Neuron (in vitro differentiated cells): ENCODE measurements around the gene CDKL4.

Source experiments
- H2AFZ ChIP-seq: one replicate; pipeline ENCODE4 v1.6.1; 2013; ENCODE audit warnings: low read depth, mild to moderate bottlenecking, inconsistent platforms, low read length, moderate library complexity
- H3K27me3 ChIP-seq: one replicate; pipeline ENCODE4 v1.6.1; 2013; ENCODE audit warnings: low read length; ENCODE audit not compliant: insufficient read depth
- H3K36me3 ChIP-seq: one replicate; pipeline ENCODE4 v1.6.1; 2013; ENCODE audit warnings: low read length; ENCODE audit not compliant: insufficient read depth
- H3K4me1 ChIP-seq: one replicate; pipeline ENCODE4 v1.6.1; 2013; ENCODE audit warnings: low read length; ENCODE audit not compliant: insufficient read depth
- H3K4me3 ChIP-seq: 2 replicates; pipeline ENCODE4 v1.5.1; 2013; ENCODE audit warnings: mild to moderate bottlenecking, low read length, moderate library complexity
- H3K9me3 ChIP-seq: one replicate; pipeline ENCODE4 v1.6.1; 2013; ENCODE audit warnings: low read length

CDKL4 gene

DNA sequence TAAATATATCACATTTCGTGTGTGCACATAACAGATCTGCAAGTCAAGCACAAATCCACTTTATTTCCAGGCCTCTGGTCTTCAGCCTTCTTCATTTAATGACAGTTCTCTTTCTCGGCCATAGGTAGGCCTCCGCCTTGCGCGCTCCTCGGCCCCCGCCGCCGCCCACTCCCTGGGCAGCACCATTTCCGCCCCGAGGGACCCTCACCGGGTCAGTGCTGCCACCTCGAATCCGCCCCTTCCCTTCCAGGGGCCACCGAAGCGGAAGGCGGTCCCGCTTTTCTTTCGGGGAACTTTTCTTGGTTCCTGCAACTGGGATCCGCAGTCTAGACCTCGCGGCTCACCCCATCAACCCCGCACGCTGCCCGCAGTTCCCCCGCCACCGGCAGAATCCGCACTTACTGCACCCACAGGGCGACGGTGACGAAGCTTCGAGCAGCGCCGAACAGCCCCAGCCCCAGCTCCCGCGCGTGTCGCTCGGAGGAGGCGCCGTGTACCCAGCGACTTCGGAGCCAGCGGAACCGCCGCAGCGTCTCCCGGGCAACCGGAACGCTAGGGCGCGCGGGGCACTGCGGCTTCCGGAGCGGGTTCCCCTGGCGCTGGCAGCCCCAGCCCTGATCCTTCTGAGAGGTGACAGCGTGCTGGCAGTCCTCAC lies at the start of gene CDKL4:
Gene CDKL4 (minus strand): TSS at position 502 of the 655 bp plus-strand sequence.
- Histone ChIP-seq H3K36me3 (no peaks in the 10 kb centered on the region), H3K4me3 (no peak within 1 kb of the TSS)

DNA sequence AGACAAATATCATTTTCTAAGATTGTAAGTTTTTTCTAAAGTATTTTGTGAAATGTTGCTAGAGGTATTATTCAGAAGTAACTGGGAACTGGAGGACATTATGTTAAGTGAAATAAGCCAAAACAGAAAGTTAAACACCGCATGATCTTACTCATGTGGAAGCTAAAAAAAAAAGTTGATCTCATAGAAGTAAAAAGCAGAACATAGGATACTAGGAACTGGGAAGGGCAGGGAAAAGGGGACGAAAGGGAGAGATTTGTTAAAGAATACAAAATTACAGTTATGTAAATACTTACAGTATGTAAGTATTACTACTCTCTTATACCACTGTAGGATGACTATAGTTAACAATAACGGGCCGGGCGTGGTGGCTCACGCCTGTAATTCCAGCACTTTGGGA lies 46.7 kb upstream of the CDKL4 start:
- no peak overlapping the region for H3K4me3 ChIP-seq
- peaks cover 53% of the 10 kb centered on the region for H3K36me3 ChIP-seq
- no peaks in the 10 kb centered on the region for H3K27me3 ChIP-seq
- no peaks in the 10 kb centered on the region for H3K9me3 ChIP-seq
- H3K4me1 ChIP-seq = no peaks in the 10 kb centered on the region
- no peak overlapping the region for H2AFZ ChIP-seq

More for the DNA sequence above, at the start of gene CDKL4:
- no peak within 1 kb of the TSS for H2AFZ ChIP-seq
- peaks cover 9% of the 10 kb centered on the region for H3K4me1 ChIP-seq
- H3K27me3 ChIP-seq = no peaks in the 10 kb centered on the region
- no peaks in the 10 kb centered on the region for H3K9me3 ChIP-seq

DNA sequence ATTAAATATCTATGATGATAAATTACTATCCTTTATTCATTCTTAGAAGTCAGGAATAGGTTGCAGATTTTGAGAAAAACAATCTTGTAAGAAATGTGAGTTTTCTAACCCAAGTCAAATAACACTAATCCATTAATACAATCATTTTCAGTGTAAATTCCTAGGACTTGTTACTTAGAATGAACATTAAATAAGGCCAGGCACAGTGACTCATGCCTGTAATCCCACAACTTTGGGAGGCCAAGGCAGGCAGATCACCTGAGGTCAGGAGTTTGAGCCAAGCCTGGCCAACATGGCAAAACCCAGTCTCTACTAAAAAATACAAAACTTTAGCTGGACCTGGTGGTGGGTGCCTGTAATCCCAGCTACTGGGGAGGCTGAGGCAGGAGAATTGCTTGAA lies 45.8 kb upstream of the CDKL4 start:
- no peaks in the 10 kb centered on the region for H3K4me1 ChIP-seq
- H3K27me3 ChIP-seq = no peaks in the 10 kb centered on the region
- H3K36me3 ChIP-seq = peaks cover 60% of the 10 kb centered on the region
- H3K9me3 ChIP-seq = no peaks in the 10 kb centered on the region
- no peak overlapping the region for H2AFZ ChIP-seq
- no peak overlapping the region for H3K4me3 ChIP-seq

DNA sequence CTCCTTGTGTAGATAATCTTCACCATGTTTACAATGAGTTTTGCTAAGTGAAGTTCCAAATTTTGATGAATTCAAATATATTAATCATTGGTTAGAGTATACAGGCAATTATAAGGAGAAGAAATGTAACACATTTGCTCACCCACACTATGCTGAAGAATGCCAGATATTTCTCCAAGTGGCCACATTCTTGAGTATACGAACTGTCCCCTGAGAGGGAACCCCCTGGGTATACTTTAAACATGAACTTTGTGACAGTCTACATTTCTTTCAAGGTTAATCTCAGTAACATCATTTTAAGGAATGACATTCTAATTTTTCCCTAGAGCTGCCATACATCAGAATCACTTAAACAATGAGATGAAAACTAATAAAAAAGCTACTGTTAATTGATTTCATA lies 39.8 kb upstream of the CDKL4 start:
- peaks cover 49% of the 10 kb centered on the region for H3K36me3 ChIP-seq
- H2AFZ ChIP-seq = no peak overlapping the region
- H3K27me3 ChIP-seq = no peaks in the 10 kb centered on the region
- H3K4me1 ChIP-seq = no peaks in the 10 kb centered on the region
- H3K4me3 ChIP-seq = no peak overlapping the region
- no peaks in the 10 kb centered on the region for H3K9me3 ChIP-seq

DNA sequence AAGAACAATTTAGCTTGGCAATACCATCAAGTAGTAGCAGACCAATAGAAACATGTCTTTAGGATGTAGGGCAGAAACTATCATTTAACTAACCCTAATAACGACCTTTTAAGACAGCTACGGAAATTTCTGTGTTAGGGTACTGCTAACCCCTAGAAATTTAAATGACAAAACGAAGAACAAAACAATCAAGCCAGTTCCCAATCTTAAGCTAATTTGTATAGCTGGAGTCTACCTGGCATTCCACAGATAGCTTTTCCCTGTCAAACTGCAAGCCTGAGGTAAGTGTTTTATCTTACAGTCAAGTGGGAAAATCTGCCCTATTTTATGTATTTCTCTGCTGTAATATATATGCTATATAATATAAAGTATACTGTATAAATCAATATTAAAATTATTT lies 37.6 kb upstream of the CDKL4 start:
- peaks cover 54% of the 10 kb centered on the region for H3K36me3 ChIP-seq
- no peak overlapping the region for H2AFZ ChIP-seq
- no peak overlapping the region for H3K4me3 ChIP-seq
- no peaks in the 10 kb centered on the region for H3K9me3 ChIP-seq
- no peaks in the 10 kb centered on the region for H3K4me1 ChIP-seq
- no peaks in the 10 kb centered on the region for H3K27me3 ChIP-seq

DNA sequence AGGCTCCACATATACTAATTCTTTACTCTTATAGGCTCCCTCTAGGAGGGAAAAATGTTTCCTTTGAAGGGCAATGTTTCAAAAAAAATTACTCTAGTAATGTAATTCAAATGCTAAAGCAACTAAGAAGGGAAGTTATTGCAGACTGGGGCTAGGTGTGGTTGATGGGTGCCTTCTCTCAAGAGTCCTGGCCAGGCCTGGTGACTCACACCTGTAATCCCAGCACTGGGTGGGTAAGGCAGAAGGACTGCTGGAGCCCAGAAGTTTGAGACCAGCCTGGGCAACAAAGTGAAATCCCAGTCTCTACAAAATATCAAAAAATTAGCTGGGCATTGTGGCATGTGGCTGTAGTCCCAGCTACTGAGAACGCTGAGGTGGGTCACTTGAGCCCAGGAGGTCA lies 31.2 kb upstream of the CDKL4 start:
- Histone ChIP-seq H3K4me3 (no peak overlapping the region), H2AFZ (no peak overlapping the region), H3K9me3 (no peaks in the 10 kb centered on the region), H3K36me3 (peaks cover 57% of the 10 kb centered on the region), H3K4me1 (no peaks in the 10 kb centered on the region), H3K27me3 (no peaks in the 10 kb centered on the region)

DNA sequence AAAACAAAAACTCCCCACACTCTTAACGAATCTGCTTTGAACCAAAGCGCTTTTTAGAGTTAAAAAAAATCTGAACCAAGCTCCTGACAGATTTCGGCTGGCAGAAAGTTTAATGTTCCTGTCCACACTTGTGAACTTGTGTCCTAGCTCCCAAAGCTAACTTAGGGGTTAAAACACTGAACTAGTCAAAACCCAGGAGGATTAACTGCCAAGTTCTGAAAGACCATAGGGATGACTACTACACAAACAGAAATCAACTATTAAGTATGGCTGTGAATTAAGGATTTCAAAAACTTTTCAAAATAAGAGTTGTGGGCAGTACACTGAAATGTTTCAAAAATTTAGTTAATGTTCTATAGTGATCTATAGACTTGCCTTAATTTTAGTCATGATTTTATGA lies 26.2 kb upstream of the CDKL4 start:
- peaks cover 39% of the 10 kb centered on the region for H3K36me3 ChIP-seq
- H3K4me1 ChIP-seq = no peaks in the 10 kb centered on the region
- H3K27me3 ChIP-seq = no peaks in the 10 kb centered on the region
- H2AFZ ChIP-seq = no peak overlapping the region
- H3K4me3 ChIP-seq = no peak overlapping the region
- no peaks in the 10 kb centered on the region for H3K9me3 ChIP-seq

DNA sequence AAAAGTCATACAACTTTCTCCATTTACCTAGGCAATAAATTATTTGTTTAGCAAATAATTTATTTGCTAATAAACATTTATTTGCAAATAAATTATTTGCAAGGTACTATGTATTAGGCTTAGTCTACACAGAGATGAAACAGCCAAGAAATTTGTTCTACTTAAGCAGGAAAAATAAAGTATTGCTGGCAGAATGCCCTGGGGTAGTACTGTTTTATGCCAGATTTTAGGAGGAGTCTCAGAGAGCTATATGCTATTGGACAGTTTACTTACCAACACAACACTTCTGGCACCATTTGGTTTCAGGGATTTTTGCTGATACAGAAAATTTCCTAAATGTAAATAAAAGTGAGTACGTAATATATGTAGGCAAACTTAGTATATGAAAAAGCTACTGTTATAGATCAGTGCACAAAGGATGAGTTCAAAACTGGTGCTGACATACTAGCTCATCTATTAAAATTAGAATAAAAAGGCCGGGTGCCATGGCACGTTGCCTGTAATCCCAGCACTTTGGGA lies 23.2 kb upstream of the CDKL4 start:
- Histone ChIP-seq H3K9me3 (no peaks in the 10 kb centered on the region), H3K4me3 (no peak overlapping the region), H3K4me1 (no peaks in the 10 kb centered on the region), H3K27me3 (no peaks in the 10 kb centered on the region), H2AFZ (no peak overlapping the region), H3K36me3 (peaks cover 39% of the 10 kb centered on the region)

DNA sequence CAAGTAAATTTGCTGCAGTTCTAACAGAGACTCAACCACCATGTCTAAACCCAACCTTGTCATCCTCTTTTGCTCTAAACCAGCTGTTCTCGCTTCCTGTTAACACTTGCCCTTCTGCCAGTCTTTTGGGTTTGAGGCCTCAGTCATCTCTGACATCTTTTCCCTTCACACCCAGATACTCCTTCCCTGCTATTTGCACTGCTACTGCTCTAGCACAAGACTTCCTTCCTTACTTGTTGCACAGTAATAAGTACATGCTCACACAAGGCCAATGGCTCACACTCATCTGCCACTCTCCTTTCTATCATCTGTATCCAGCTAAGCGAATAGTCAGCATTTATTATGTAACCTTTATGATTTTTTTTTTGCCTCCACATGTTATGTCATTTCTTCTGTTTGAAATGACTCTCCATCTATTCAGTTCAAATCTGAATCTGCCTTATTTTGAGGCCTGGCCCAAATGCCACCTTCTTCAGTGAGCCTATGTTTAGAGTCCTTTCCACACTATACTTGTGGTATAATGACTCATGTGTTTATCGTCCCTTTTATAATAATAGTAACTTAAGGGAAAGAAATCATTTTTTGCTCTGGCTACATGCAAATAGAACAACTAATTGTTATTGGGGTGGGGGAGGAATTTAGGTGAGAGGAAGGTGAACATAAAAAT lies 22.5 kb upstream of the CDKL4 start:
- Histone ChIP-seq H3K4me1 (no peaks in the 10 kb centered on the region), H3K9me3 (no peaks in the 10 kb centered on the region), H2AFZ (no peak overlapping the region), H3K36me3 (peaks cover 35% of the 10 kb centered on the region), H3K27me3 (no peaks in the 10 kb centered on the region), H3K4me3 (no peak overlapping the region)

DNA sequence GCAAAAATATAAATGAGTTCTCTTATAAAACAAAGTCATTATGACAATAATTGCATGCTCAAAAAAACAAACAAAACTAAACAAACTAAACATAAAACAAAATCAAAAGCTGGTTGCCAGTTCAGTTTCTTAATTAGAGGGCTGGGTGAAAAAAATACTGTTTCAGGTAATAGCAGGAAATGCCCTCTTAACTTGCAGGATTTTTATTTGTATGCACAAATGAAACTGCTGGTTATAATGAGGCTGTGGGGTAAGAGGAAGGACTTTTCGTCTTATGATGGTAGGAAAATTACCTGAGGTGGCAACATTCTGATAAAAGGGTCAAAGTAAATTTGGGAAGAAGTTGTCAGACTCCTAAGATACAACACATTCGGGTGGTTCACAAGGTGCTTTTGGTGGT lies 21.5 kb upstream of the CDKL4 start:
- H3K36me3 ChIP-seq = peaks cover 40% of the 10 kb centered on the region

DNA sequence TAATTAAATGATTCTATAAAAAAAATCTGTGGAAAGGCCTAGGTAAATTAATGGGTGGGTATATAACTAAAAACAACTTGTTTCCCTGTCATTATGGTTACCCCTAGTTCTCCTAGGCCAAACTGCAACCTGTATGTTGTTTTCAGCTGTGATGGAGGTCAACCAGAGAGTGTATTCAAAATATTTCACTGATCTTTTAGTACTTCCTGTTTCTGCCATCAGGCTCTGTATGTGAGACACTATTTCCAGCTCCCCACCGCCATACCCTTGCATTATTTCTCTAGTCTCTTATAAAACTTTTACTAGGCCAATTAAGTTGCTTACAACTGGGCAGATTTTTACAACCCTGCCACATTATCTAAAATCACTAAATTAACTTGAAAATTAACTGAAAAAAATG lies 21.0 kb upstream of the CDKL4 start:
- peaks cover 44% of the 10 kb centered on the region for H3K36me3 ChIP-seq
- H3K9me3 ChIP-seq = no peaks in the 10 kb centered on the region
- H3K4me3 ChIP-seq = no peak overlapping the region
- H3K4me1 ChIP-seq = no peaks in the 10 kb centered on the region
- H3K27me3 ChIP-seq = no peaks in the 10 kb centered on the region
- no peak overlapping the region for H2AFZ ChIP-seq

More for the DNA sequence above, 21.5 kb upstream of the CDKL4 start:
- Histone ChIP-seq H3K9me3 (no peaks in the 10 kb centered on the region), H3K4me1 (no peaks in the 10 kb centered on the region), H3K4me3 (no peak overlapping the region), H3K27me3 (no peaks in the 10 kb centered on the region), H2AFZ (no peak overlapping the region)

DNA sequence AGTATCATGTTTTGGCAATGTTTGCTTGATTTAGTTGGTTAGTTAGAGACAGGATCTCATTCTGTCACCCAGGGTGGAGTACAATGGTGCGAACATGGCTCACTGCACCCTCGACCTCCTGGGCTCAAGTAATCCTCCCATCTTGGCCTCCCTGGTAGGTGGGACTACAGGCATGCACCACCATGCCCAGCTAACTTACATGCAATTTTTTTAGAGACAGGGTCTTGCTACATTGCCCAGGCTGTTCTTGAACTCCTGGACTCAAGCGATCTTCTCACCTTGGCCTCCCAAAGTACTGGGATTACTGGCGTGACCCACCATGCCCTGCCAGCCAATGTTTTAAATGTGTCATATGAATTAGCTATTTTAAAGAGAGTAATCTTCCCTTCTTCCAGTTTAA lies 16.3 kb upstream of the CDKL4 start:
- Histone ChIP-seq H3K27me3 (no peaks in the 10 kb centered on the region), H3K4me1 (no peaks in the 10 kb centered on the region), H3K9me3 (peaks cover 4% of the 10 kb centered on the region), H3K36me3 (peaks cover 60% of the 10 kb centered on the region), H3K4me3 (no peak overlapping the region), H2AFZ (no peak overlapping the region)

DNA sequence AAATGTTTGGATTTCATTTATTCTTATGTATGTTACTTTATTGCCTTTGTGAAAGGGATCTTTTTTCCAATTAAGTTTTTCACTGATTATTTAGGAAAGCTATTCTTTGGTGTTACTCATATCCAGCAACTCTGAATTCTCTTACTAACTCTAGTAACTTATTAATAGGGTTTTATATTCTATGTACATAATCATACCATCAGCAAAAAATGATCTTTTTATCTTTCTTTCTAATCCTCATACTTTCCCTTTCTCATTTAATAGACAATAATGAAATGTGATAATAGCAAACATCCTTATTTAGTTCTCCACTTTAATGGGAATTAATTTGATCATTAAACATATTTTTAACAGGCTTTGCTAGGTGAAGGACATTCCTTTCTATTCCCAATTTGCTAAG lies 12.3 kb upstream of the CDKL4 start:
- H3K4me3 ChIP-seq = no peak overlapping the region
- peaks cover 76% of the 10 kb centered on the region for H3K36me3 ChIP-seq
- H2AFZ ChIP-seq = no peak overlapping the region
- H3K27me3 ChIP-seq = no peaks in the 10 kb centered on the region
- H3K4me1 ChIP-seq = no peaks in the 10 kb centered on the region
- H3K9me3 ChIP-seq = peaks cover 16% of the 10 kb centered on the region
